ENCODE measurements around the gene MYOC. TPM values are rescaled to one million over a fixed set of nuclear protein-coding genes. Genes with fewer than 3 reads are reported as not detected.

The MYOC gene
- not detected in 5 replicates for total RNA-seq (2022; extraction: Qiagen RNA extraction; ENCODE audit: low read depth)

GRCh38 chr1:171652234-171652822 lies at the start of gene MYOC:
Gene MYOC (minus strand): TSS chr1:171652688. CDS start chr1:171652611, 77 bp downstream.

GRCh38 chr1:171622152-171622462 lies 30.4 kb downstream of the MYOC start, which contains the start of gene MYOCOS:
Gene MYOCOS (plus strand): TSS chr1:171622243. CDS start chr1:171623884, 1,641 bp downstream.

Other genes starting within 250 kb of the MYOC start
- 64.9 to 84.1 TPM (median 77.5 TPM) in 5 replicates for gene PRRC2C, start 167.2 kb downstream of the MYOC start, total RNA-seq (2022; extraction: Qiagen RNA extraction; ENCODE audit: low read depth)
- gene MYOCOS, start 30.4 kb downstream of the MYOC start, total RNA-seq (2022; extraction: Qiagen RNA extraction; ENCODE audit: low read depth), result not detected in 5 replicates
- gene VAMP4, start 89.4 kb upstream of the MYOC start, total RNA-seq (2022; extraction: Qiagen RNA extraction; ENCODE audit: low read depth), result 3.1 to 4.8 TPM (median 4.0 TPM) in 5 replicates
- 40.5 to 49.1 TPM (median 46.1 TPM) in 5 replicates for gene METTL13, start 129.0 kb upstream of the MYOC start, total RNA-seq (2022; extraction: Qiagen RNA extraction; ENCODE audit: low read depth)
- 0.62 to 1.1 TPM (median 0.72 TPM) in 5 replicates for gene DNM3, start 188.8 kb upstream of the MYOC start, total RNA-seq (2022; extraction: Qiagen RNA extraction; ENCODE audit: low read depth)